GM18505 (cell line): ENCODE results near the gene CSNK2A2.

Source experiments
- ATAC-seq: cut with Tn5 transposase; IDR thresholded peaks from one replicate; pipeline ENCODE4 v1.9.1; 2021; ENCODE audit not compliant: unreplicated experiment
- POLR2A ChIP-seq: IDR thresholded peaks from 4 replicates; pipeline ENCODE4 v1.6.1; 2011; ENCODE audit warnings: borderline replicate concordance; ENCODE audit not compliant: insufficient read depth, insufficient read length; ENCODE audit errors: extremely low read depth

Gene CSNK2A2

GRCh38 chr16:58198022-58198683 lies at the start of gene CSNK2A2:
Gene CSNK2A2, minus strand, starts transcription at chr16:58198106. Its CDS starts 370 bp downstream, at chr16:58197736.
- peak; percentile 93 for ATAC-seq
- TF ChIP-seq POLR2A, result no peak

GRCh38 chr16:58243528-58244004 lies 45.7 kb upstream of the CSNK2A2 start:
- TF ChIP-seq POLR2A, result peak; percentile 25
- ATAC-seq, result peak; percentile 95

- no peak for ATAC-seq
- TF ChIP-seq POLR2A, result no peak
Observed at GRCh38 chr16:58236831-58237230, 38.9 kb upstream of the CSNK2A2 start.

GRCh38 chr16:58236231-58236690 lies 38.4 kb upstream of the CSNK2A2 start:
- no peak for TF ChIP-seq POLR2A
- peak; percentile 94 for ATAC-seq

- no peak for TF ChIP-seq POLR2A
Observed at GRCh38 chr16:58235663-58236062, 37.8 kb upstream of the CSNK2A2 start.

GRCh38 chr16:58234831-58235595 lies 37.1 kb upstream of the CSNK2A2 start:
- no peak for TF ChIP-seq POLR2A
- no peak for ATAC-seq

More at GRCh38 chr16:58235663-58236062, 37.8 kb upstream of the CSNK2A2 start:
- ATAC-seq, result no peak

- TF ChIP-seq POLR2A, result no peak
Observed at GRCh38 chr16:58230259-58230658, 32.4 kb upstream of the CSNK2A2 start.

GRCh38 chr16:58226790-58227189 lies 28.9 kb upstream of the CSNK2A2 start:
- TF ChIP-seq POLR2A, result no peak
- no peak for ATAC-seq

More at GRCh38 chr16:58230259-58230658, 32.4 kb upstream of the CSNK2A2 start:
- no peak for ATAC-seq

GRCh38 chr16:58225965-58226602 lies 28.2 kb upstream of the CSNK2A2 start:
- no peak for TF ChIP-seq POLR2A
- no peak for ATAC-seq

- no peak for ATAC-seq
- TF ChIP-seq POLR2A, result no peak
Observed at GRCh38 chr16:58222532-58223316, 24.8 kb upstream of the CSNK2A2 start.

- ATAC-seq, result no peak
- no peak for TF ChIP-seq POLR2A
Observed at GRCh38 chr16:58219432-58219831, 21.5 kb upstream of the CSNK2A2 start.

GRCh38 chr16:58218786-58219185 lies 20.9 kb upstream of the CSNK2A2 start:
- no peak for TF ChIP-seq POLR2A
- ATAC-seq, result no peak
